Dermis blood vessel endothelial cell (primary cell): ENCODE results near the gene TAF1. TPM values are rescaled to one million over a fixed set of nuclear protein-coding genes. Genes with fewer than 3 reads are reported as not detected.
"Not testable (repeated sequence)": the region's sequence is repeated elsewhere in the genome, so short reads cannot be mapped to it uniquely, and the experiment has no call there.

Source experiments
- DNase-seq: peaks from one replicate; pipeline ENCODE4 v3.0.0; 2010
- total RNA-seq: library from RNA; depleted of rRNA; stranded (reverse); fragments of >200 nt; gene quantifications from 2 replicates; pipeline ENCODE4 v1.2.3, GENCODE V29; 2014

The TAF1 gene
- total RNA-seq = 45.1 and 57.9 TPM in 2 replicates

- DNase-seq = peak; percentile 97
Observed at GRCh38 chrX:71365875-71366673, at the start of gene TAF1. Gene TAF1 (plus strand): TSS chrX:71366357. CDS start chrX:71366375, 18 bp downstream.

GRCh38 chrX:71316959-71317358 lies 49.2 kb upstream of the TAF1 start:
- not testable (repeated sequence) for DNase-seq

GRCh38 chrX:71320126-71320525 lies 46.0 kb upstream of the TAF1 start:
- no peak for DNase-seq

- DNase-seq = no peak
Observed at GRCh38 chrX:71321731-71322130, 44.4 kb upstream of the TAF1 start.

GRCh38 chrX:71324452-71324851 lies 41.7 kb upstream of the TAF1 start:
- DNase-seq = not testable (repeated sequence)

GRCh38 chrX:71326394-71326793 lies 39.8 kb upstream of the TAF1 start:
- no peak for DNase-seq

- not testable (repeated sequence) for DNase-seq
Observed at GRCh38 chrX:71349151-71349665, 16.9 kb upstream of the TAF1 start.

GRCh38 chrX:71349867-71350266 lies 16.3 kb upstream of the TAF1 start:
- not testable (repeated sequence) for DNase-seq

- not testable (repeated sequence) for DNase-seq
Observed at GRCh38 chrX:71352439-71352838, 13.7 kb upstream of the TAF1 start.

- no peak for DNase-seq
Observed at GRCh38 chrX:71364221-71364620, 1.9 kb upstream of the TAF1 start.

- DNase-seq = no peak
Observed at GRCh38 chrX:71365356-71365874, 742 bp upstream of the TAF1 start.

GRCh38 chrX:71366674-71367256 lies 608 bp downstream of the TAF1 start:
- DNase-seq = peak; percentile 57

GRCh38 chrX:71367396-71367795 lies 1.2 kb downstream of the TAF1 start:
- DNase-seq = peak; percentile 26

GRCh38 chrX:71372388-71372787 lies 6.2 kb downstream of the TAF1 start:
- DNase-seq = no peak

GRCh38 chrX:71378732-71379131 lies 12.6 kb downstream of the TAF1 start:
- DNase-seq = peak; percentile 89

- not testable (repeated sequence) for DNase-seq
Observed at GRCh38 chrX:71391725-71392124, 25.6 kb downstream of the TAF1 start.

GRCh38 chrX:71393919-71394318 lies 27.8 kb downstream of the TAF1 start:
- DNase-seq = no peak

- DNase-seq = no peak
Observed at GRCh38 chrX:71396576-71396975, 30.4 kb downstream of the TAF1 start.

- no peak for DNase-seq
Observed at GRCh38 chrX:71400710-71401109, 34.6 kb downstream of the TAF1 start.

- not testable (repeated sequence) for DNase-seq
Observed at GRCh38 chrX:71416260-71416659, 50.1 kb downstream of the TAF1 start.

GRCh38 chrX:71420686-71421085 lies 54.5 kb downstream of the TAF1 start:
- DNase-seq = no peak

- no peak for DNase-seq
Observed at GRCh38 chrX:71432733-71433132, 66.6 kb downstream of the TAF1 start.

- DNase-seq = no peak
Observed at GRCh38 chrX:71438750-71439149, 72.6 kb downstream of the TAF1 start.

- no peak for DNase-seq
Observed at GRCh38 chrX:71439420-71439819, 73.3 kb downstream of the TAF1 start.
